B cell (primary cell): ENCODE measurements around the gene HOXA5. TPM values are rescaled to one million over a fixed set of nuclear protein-coding genes. Genes with fewer than 3 reads are reported as not detected.

ENCODE experiments used
- ATAC-seq: fragments of 200-7000 bp; cut with Tn5 transposase; one replicate; pipeline ENCODE4 v1.10.0; 2021; ENCODE audit warnings: low read depth, mild to moderate bottlenecking, moderate number of reproducible peaks, moderate library complexity
- CTCF ChIA-PET: fragments of 350-600 bp; sonication (Branson Sonifier 250); formaldehyde crosslinking; loops from one replicate; lab custom pipeline; 2021; ENCODE audit warnings: antibody characterized with exemption, inconsistent platforms; lab: Charles Lee
- POLR2A ChIA-PET: fragments of 350-600 bp; sonication (Branson Sonifier 250); formaldehyde crosslinking; loops from one replicate; lab custom pipeline; 2021; ENCODE audit warnings: antibody characterized with exemption; lab: Charles Lee
- DNase-seq: peaks from one replicate; pipeline ENCODE4 v3.0.0; 2013
- H2AFZ ChIP-seq: 2 replicates; pipeline ENCODE4 v1.6.1; 2012; ENCODE audit warnings: mild to moderate bottlenecking, low read depth, low read length; ENCODE audit not compliant: insufficient read depth, poor library complexity, severe bottlenecking
- H3K27ac ChIP-seq, 2 donors: 1 replicate in 1 of 2; 2 replicates in 1 of 2; pipeline ENCODE4 v1.5.1; 2012 to 2013; ENCODE audit warnings: low read length in 2 of 2, mild to moderate bottlenecking in 2 of 2, moderate library complexity in 1 of 2
- H3K27me3 ChIP-seq, 4 experiments: fragments of 200-600 bp in 1 of 4; sonication (generic) in 1 of 4; replicated peaks in 1 of 4; 1 replicate in 2 of 4; 2 replicates in 2 of 4; pipeline versions ENCODE4 v1.6.1 to v1.7.0; 2013 to 2016; ENCODE audit warnings: low read length in 3 of 4, mild to moderate bottlenecking in 2 of 4, mixed read lengths in 1 of 4, moderate library complexity in 1 of 4; ENCODE audit not compliant: insufficient read depth in 4 of 4, control insufficient read depth in 3 of 4; ENCODE audit errors: control extremely low read depth in 1 of 4
- H3K36me3 ChIP-seq, 2 experiments: replicated peaks in 1 of 2; 1 replicate in 1 of 2; 2 replicates in 1 of 2; pipeline versions ENCODE4 v1.6.1 to v1.7.1; 2013; ENCODE audit warnings: low read length in 1 of 2; ENCODE audit not compliant: insufficient read depth in 2 of 2, control insufficient read depth in 1 of 2; ENCODE audit errors: control extremely low read depth in 1 of 2, extremely low read depth in 1 of 2
- H3K4me1 ChIP-seq, 2 donors: fragments of 200-600 bp in 1 of 2; sonication (generic) in 1 of 2; 1 replicate in 1 of 2; 2 replicates in 1 of 2; pipeline versions ENCODE4 v1.5.1 to v1.6.1; 2013 to 2017; ENCODE audit warnings: low read length in 2 of 2; ENCODE audit not compliant: control insufficient read depth in 2 of 2, insufficient read depth in 2 of 2
- H3K4me2 ChIP-seq: replicated peaks from 2 replicates; pipeline ENCODE3; 2012; ENCODE audit warnings: mild to moderate bottlenecking, low read depth, low read length; ENCODE audit not compliant: poor library complexity, severe bottlenecking
- H3K4me3 ChIP-seq, 5 experiments: fragments of 200-600 bp in 1 of 5; sonication (generic) in 1 of 5; 1 replicate in 3 of 5; 2 replicates in 2 of 5; pipeline versions ENCODE4 v1.5.1 to v1.7.0; 2011 to 2016; ENCODE audit warnings: low read length in 4 of 5, mild to moderate bottlenecking in 4 of 5, low read depth in 2 of 5, control low read depth in 1 of 5, moderate library complexity in 1 of 5; ENCODE audit not compliant: insufficient read depth in 1 of 5; ENCODE audit errors: control extremely low read depth in 1 of 5, extremely low read depth in 1 of 5
- H3K79me2 ChIP-seq: fragments of 200-600 bp; sonication (generic); one replicate; pipeline ENCODE4 v1.6.0; 2016; ENCODE audit warnings: low read length; ENCODE audit not compliant: control insufficient read depth, insufficient read depth
- H3K9ac ChIP-seq: fragments of 200-600 bp; sonication (generic); 2 replicates; pipeline ENCODE4 v1.6.1; 2017; ENCODE audit warnings: mild to moderate bottlenecking, low read length, moderate library complexity
- H3K9me3 ChIP-seq, 3 donors: one replicate each; pipeline versions ENCODE4 v1.6.1 to v1.7.1; 2013; ENCODE audit warnings: low read length in 2 of 3; ENCODE audit not compliant: control insufficient read depth in 2 of 3, insufficient read depth in 1 of 3; ENCODE audit errors: control extremely low read depth in 1 of 3
- H4K20me1 ChIP-seq: 2 replicates; pipeline ENCODE4 v1.6.0; 2012; ENCODE audit warnings: mild to moderate bottlenecking, low read length; ENCODE audit not compliant: insufficient read depth, control insufficient read depth, poor library complexity, severe bottlenecking
- H3K27ac Mint-ChIP-seq: one replicate; pipeline ENCODE4 v1.8.0; 2021; ENCODE audit warnings: mixed read lengths
- H3K27me3 Mint-ChIP-seq: one replicate; pipeline ENCODE4 v1.8.0; 2021; ENCODE audit warnings: mixed read lengths
- H3K4me1 Mint-ChIP-seq: one replicate; pipeline ENCODE4 v1.8.0; 2021; ENCODE audit warnings: mixed read lengths
- H3K4me3 Mint-ChIP-seq: one replicate; pipeline ENCODE4 v1.8.0; 2021; ENCODE audit warnings: mixed read lengths
- H3K9me3 Mint-ChIP-seq: one replicate; pipeline ENCODE4 v1.8.0; 2022; ENCODE audit warnings: mixed read lengths; ENCODE audit not compliant: insufficient read depth
- CTCF ChIP-seq: fragments of 200-600 bp; IDR thresholded peaks from one replicate; pipeline ENCODE4 v1.8.0; 2022; ENCODE audit warnings: antibody characterized with exemption, mild to moderate bottlenecking
- EZH2 ChIP-seq: IDR thresholded peaks from 2 replicates; pipeline ENCODE4 v1.6.1; 2012; ENCODE audit warnings: borderline replicate concordance, low read depth, mild to moderate bottlenecking, moderate library complexity, low read length; ENCODE audit not compliant: insufficient read depth, poor library complexity, severe bottlenecking
- WGBS: methylation state at CpG from one replicate; pipeline ENCODE4 v1.1.5; 2013; ENCODE audit warnings: missing lambda C conversion rate; ENCODE audit not compliant: insufficient coverage; 5-methylcytosine and 5-hydroxymethylcytosine counted together
- intact Hi-C: fragments of 100-400 bp; cut with micrococcal nuclease; formaldehyde crosslinking; loops from one replicate; pipeline ENCODE4 v1.10.0; 2022
- polyA plus RNA-seq: library from polyadenylated mRNA; depleted of rRNA; stranded (reverse); fragments of >200 nt; gene quantifications from 2 replicates; pipeline ENCODE4 v1.2.3, GENCODE V29; 2012
- total RNA-seq, 2 donors: library from RNA; stranded (reverse); fragments of 120-200 nt in 1 of 2; gene quantifications; 1 replicate in 1 of 2; 2 replicates in 1 of 2; pipeline versions ENCODE4 v1.2.3 to v1.2.4, GENCODE V29; 2013 to 2022

HOXA5 gene
- total and polyA plus RNA-seq, 2 donors (not counting 1 experiment from before 2014, with no cell fraction given) = not detected

GRCh38 chr7:27150568-27151340 lies 7.3 kb upstream of the HOXA5 start:
- H3K27me3 Mint-ChIP-seq = peaks cover 74% of the 10 kb centered on the region
- CTCF ChIA-PET = interaction anchor here (0.6 to 6.9 kb wide), 19 partner anchors 8 to 1299 kb away, joined by 3 to 52 read pairs (median 3); no protein-coding TSS in a partner anchor
- Histone ChIP-seq H3K27ac (no peak overlapping the region), H3K79me2 (no peaks in the 10 kb centered on the region), H3K9ac (peak overlapping the region; percentile 30), H3K4me3 (peak overlapping the region; percentile 26 to 48 (median 34)), H3K4me2 (peak overlapping the region; percentile 79), H3K9me3 (peaks cover 0 to 84% (median 11%) of the 10 kb centered on the region in 3 donors), H4K20me1 (peaks cover 10% of the 10 kb centered on the region), H3K27me3 (peaks cover 0 to 99% (median 85%) of the 10 kb centered on the region in 4 experiments), H3K36me3 (no peaks in the 10 kb centered on the region), H2AFZ (peak overlapping the region; percentile 50), H3K4me1 (peaks cover 62 to 71% of the 10 kb centered on the region in 2 donors)
- POLR2A ChIA-PET = interaction anchor here (0.5 to 1.0 kb wide), 2 partner anchors 23 to 956 kb away, joined by 3 read pairs; no protein-coding TSS in a partner anchor
- H3K9me3 Mint-ChIP-seq = no peaks in the 10 kb centered on the region
- TF ChIP-seq EZH2 = peak; percentile 35
- peak; percentile 88 for TF ChIP-seq CTCF
- peaks cover 43% of the 10 kb centered on the region for H3K4me1 Mint-ChIP-seq
- DNase-seq (peak; percentile 86), ATAC-seq (peak; percentile 86)
- H3K27ac Mint-ChIP-seq = peak overlapping the region; percentile 73
- under 1% methylated on average over 58 of the region's 58 CpGs for whole genome bisulfite sequencing
- peak overlapping the region; percentile 83 for H3K4me3 Mint-ChIP-seq
- intact Hi-C loops = loop anchor here (1.0 to 5.0 kb wide), 3 partner anchors 37 to 770 kb away; partner anchors contain the start of gene HOXA11
